GM12891 (cell line): Measurements from ENCODE around the gene DNAH11.
"Not testable (repeated sequence)": the region's sequence is repeated elsewhere in the genome, so short reads cannot be mapped to it uniquely, and the experiment has no call there.

ENCODE experiments used
- DNase-seq: peaks from one replicate; pipeline ENCODE4 v3.0.0; 2011; ENCODE audit warnings: low spot score; ENCODE audit not compliant: insufficient read length
- FAIRE-seq: peaks from 2 replicates; lab custom pipeline; 2011; peaks lifted over from hg19 to GRCh38; lab: Jason Lieb, UNC
- PAX5 ChIP-seq: IDR thresholded peaks from 2 replicates; pipeline ENCODE4 v1.6.1; 2011; ENCODE audit warnings: low read length, moderate library complexity, mild to moderate bottlenecking; ENCODE audit not compliant: insufficient read depth, severe bottlenecking
- POLR2A ChIP-seq: IDR thresholded peaks from 2 replicates; pipeline ENCODE4 v1.6.1; 2011; ENCODE audit warnings: low read depth, low read length, control low read depth
- POLR2AphosphoS5 ChIP-seq: IDR thresholded peaks from 2 replicates; pipeline ENCODE4 v1.6.1; 2011; ENCODE audit warnings: low read depth, low read length, control low read depth
- POU2F2 ChIP-seq: IDR thresholded peaks from 2 replicates; pipeline ENCODE4 v1.6.1; 2011; ENCODE audit warnings: low read depth, mild to moderate bottlenecking, control low read depth, low read length, moderate library complexity
- SPI1 ChIP-seq: IDR thresholded peaks from 2 replicates; pipeline ENCODE4 v1.6.1; 2011; ENCODE audit warnings: low read depth, low read length, control low read depth
- TAF1 ChIP-seq: IDR thresholded peaks from 2 replicates; pipeline ENCODE4 v1.6.1; 2011; ENCODE audit warnings: low read depth, low read length, control low read depth

Gene DNAH11

DNA sequence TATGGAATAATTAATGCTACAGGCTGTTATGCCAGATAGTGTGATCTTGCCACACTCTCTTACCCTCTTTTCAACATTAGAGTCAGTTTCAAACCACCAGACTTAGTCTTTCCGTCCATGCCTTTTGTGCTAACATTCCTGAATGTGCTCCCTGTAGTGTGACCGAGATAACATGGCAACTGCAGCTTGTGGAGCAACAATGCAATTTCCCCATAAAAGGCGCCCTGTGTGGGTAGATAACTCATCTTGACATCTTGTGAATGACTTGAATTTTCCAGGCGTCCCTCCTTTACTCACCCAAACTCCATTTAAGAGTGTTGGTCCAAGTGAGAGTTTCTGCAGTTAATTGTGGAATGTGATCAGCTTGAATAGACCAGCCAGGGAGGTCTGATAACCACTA is 99.6 kb downstream of the DNAH11 start:
- DNase-seq (no peak), FAIRE-seq (no peak)
- no peak for TF ChIP-seq POLR2AphosphoS5
- no peak for TF ChIP-seq SPI1
- no peak for TF ChIP-seq PAX5
- no peak for TF ChIP-seq POU2F2
- TF ChIP-seq POLR2A = no peak
- TF ChIP-seq TAF1 = no peak

DNA sequence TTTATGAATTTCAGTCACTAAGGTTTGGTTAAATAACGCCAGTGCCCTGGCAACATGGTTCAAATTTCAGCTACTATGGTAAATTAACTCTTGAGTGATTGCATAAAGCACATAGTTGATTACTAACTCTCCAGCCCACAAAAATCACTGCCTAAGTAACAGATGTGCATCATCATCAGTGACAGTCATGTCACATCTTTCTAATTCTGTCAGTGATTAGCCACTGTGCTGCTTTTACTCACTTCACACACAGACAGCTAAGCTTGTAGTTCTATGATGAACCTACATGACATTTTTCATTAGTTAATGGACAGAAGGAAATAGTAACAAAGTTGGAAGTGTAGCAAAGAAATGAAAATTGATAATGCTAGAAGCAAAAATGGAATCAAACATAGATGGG is 108.9 kb downstream of the DNAH11 start:
- DNase-seq = no peak
- no peak for TF ChIP-seq TAF1
- TF ChIP-seq POLR2A = no peak
- FAIRE-seq = no peak

DNA sequence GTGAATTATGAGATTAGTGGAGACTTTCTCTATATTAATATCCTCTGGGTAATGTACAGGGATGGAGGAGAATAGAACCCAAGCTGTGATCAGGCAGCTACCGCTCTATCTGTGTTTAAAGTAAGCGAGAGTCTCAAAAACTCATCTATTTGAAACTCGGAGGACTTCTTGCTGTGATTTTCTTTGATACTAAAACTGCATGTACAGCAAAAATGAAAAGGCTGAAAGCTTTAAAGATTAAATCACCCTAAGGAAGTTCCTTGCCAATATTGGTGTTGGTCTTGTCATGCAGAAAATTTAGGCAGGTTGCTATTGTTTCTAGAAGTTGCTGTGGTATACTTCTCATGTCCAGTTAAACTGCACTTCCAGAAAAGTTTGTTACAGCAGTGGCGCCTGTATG is 110.8 kb downstream of the DNAH11 start:
- no peak for FAIRE-seq
- no peak for TF ChIP-seq POLR2AphosphoS5
- no peak for DNase-seq

DNA sequence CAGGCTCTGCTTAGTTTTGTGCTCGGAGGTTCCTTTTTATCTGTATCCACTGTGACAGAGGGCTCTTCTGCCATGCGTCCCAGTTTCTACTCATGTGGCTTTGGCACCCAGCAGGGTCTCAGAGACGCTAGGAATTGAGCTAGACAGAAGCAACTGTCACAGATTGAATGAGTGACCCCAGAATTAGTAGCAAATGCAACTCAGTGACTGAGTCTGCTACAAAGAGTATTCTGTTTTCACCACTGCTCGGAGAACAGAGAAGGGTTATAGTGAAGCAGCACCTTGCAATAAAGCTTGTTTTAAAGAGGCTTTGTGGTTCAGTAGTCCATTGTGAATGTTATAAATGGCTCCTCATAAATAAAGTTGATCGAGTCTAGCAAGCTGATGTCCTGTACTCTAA is 113.2 kb downstream of the DNAH11 start:
- no peak for FAIRE-seq
- no peak for DNase-seq
- TF ChIP-seq TAF1 (no peak), POLR2AphosphoS5 (no peak), POLR2A (no peak), SPI1 (no peak), PAX5 (no peak)

DNA sequence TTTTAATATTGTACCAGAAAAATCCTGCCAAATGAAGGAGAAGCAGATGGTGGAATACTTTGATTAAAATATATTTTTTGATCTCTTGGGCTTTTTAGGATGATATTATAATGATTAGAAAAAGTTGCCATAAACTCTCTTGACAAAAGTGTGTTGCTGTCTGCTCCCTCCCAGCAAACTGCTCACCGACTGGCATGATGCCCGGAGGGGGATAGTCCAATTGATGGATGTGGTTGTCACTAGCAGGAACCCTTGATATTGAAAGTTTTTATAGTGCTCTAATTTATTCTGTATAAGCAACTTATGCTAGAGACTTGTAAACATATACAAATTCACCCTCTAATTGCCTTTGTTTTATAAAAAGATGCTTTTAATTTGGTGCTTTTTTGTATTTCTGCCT is 114.0 kb downstream of the DNAH11 start:
- TF ChIP-seq POLR2AphosphoS5 = no peak
- TF ChIP-seq POU2F2 = no peak
- no peak for TF ChIP-seq SPI1
- TF ChIP-seq TAF1 = no peak
- TF ChIP-seq POLR2A = no peak
- TF ChIP-seq PAX5 = no peak
- FAIRE-seq = no peak

DNA sequence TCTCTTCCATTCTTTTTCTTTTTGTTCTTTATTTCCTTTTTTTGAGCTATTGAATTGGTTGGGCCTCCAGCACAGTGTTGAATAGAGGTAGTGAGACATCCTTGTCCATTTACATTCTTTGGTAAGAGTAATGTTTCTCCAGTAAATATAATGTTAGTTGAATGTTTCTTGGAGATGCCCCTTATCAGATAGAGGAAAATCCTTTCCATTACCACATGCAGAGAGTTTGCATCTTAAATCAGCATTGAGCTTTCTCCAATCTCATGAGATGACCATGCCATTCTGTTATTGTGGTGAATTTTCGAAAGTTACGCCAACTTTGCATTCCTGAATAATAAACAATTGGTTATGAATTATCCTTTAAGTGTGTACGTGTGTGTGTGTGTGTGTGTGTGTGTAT is 127.7 kb downstream of the DNAH11 start:
- FAIRE-seq = no peak
- TF ChIP-seq TAF1 (no peak), PAX5 (no peak), POLR2AphosphoS5 (no peak), POU2F2 (no peak), POLR2A (no peak), SPI1 (no peak)

More for the DNA sequence above, 114.0 kb downstream of the DNAH11 start:
- no peak for DNase-seq

DNA sequence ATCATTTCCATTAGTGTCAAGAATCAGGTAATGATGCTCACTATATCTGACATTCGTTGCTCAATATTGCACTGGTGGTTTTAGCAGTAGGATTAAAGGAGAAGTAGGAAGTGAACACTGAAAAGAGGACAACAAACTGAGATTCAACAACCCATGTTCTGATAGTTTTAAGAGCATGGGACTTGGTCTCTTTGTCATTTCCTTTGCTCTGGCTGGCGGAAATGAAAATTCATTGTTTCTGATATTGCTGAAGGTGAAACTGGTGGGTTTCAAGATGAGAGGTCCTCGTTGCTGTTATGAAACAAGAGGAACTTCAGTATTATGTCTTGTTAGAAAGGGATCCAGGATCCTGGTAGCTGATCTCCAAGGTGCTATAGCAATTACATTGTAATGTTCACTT is 129.0 kb downstream of the DNAH11 start:
- TF ChIP-seq SPI1 = peak; percentile 65
- TF ChIP-seq POU2F2 = no peak

More for the DNA sequence above, 127.7 kb downstream of the DNAH11 start:
- no peak for DNase-seq

DNA sequence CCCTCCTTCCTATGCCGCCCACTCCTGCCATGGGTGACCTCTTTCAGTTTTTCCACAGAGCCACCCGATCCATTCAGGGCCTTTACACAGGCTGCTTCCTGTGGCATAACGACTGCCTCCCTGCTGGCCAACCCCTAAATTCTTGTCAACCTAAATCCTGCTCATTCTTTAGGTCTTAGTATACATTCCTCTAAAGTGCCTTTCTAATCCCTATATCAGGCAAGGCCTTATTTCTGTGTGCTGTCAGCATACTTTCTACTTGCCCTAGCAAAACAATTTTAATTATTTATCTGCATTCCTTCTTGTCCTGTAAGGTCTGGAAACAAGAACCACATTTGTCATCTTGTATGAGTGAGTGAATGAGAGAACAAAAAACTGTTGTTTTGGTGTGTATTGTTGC is 132.4 kb downstream of the DNAH11 start:
- no peak for TF ChIP-seq PAX5
- no peak for TF ChIP-seq POU2F2
- no peak for DNase-seq
- FAIRE-seq = no peak

More for the DNA sequence above, 129.0 kb downstream of the DNAH11 start:
- FAIRE-seq = peak; percentile 47
- DNase-seq = no peak

DNA sequence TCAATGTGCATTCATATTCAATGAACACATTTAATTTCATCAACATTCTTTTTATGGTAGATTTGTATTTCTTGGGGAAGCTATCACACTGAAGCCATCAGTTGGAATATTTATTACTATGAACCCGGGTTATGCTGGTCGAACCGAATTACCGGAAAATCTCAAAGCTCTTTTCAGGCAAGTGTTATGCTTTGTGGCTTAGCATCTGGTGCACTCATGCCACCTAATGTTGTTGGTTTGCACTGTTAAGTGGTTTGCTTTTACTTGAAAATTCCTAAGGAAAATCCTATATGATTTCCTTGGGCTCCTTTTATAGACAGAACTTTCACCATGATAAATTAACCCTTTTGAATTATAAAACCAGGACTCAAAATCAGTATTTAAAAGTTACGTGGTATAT is 147.9 kb downstream of the DNAH11 start:
- FAIRE-seq (no peak), DNase-seq (no peak)
- TF ChIP-seq POLR2AphosphoS5 (no peak), POLR2A (no peak), SPI1 (no peak), TAF1 (no peak), POU2F2 (no peak), PAX5 (no peak)

DNA sequence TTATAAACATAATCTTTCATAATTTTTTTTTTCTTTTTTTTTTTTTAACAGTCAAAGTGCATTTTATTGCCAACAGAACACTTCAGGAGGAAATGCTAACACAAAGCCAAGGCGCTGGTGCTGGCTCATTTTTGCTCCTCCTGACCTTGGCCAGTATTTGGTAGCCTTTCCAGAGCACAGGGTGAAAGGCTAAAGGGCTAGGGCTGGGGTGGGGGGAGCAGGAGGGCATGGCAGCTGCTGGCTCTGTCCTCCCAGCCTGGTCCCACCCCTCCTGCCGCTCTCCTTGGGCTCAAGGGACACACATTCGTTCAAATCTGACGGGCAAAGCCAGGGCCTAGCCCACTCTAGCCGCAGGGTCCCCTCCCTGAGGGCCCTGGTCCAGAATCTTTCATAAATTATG is 148.3 kb downstream of the DNAH11 start:
- peak; percentile 69 for FAIRE-seq
- not testable (repeated sequence) for DNase-seq

DNA sequence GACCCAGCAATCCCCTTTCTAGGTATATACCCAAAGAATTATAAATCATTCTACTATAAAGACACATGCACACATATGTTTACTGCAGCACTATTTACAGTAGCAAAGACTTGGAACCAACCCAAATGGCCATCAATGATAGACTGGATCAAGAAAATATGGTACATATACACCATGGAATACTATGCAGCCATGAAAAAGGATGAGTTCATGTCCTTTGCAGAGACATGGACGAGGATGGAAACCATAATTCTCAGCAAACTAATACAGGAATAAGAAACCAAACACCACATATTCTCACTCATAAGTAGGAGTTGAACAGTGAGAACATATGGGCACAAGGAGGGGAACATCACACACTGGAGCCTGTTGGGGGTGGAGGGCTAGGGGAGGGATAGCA is 157.7 kb downstream of the DNAH11 start:
- DNase-seq, FAIRE-seq: not testable (repeated sequence)

DNA sequence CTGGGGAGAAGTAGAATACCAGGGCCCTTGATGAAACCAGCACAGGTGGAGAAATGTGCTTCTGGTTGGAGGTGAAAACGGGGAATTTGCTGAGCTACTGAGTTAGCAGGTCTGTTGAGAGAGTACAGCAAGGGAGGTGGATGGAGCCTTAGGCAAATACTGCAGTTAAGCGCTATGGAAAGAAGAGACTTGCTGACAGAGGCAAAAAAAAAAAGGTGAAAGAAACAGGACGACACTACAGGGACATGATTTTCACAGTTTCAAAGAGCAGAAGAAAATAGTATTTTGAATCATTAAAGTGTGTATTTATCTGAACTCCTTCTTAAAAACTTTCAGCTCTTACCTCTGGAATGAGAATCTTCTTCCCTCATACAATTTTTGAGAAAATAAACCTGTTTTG is 159.5 kb downstream of the DNAH11 start:
- no peak for DNase-seq
- no peak for FAIRE-seq
- no peak for TF ChIP-seq SPI1
- TF ChIP-seq POLR2A = no peak
- TF ChIP-seq TAF1 = no peak
- no peak for TF ChIP-seq POU2F2
- TF ChIP-seq POLR2AphosphoS5 = no peak
- no peak for TF ChIP-seq PAX5
